ENCODE results near the gene ALG12. TPM values are rescaled to one million over a fixed set of nuclear protein-coding genes. Genes with fewer than 3 reads are reported as not detected.

The ALG12 gene
- total and polyA plus RNA-seq, 2 of the 13 experiments (the other 11 are each of a cell fraction or from before 2014, with no cell fraction given) = 7.8 to 15.8 TPM

- peak; percentile 93 for TF ChIP-seq ZHX2 (IDR thresholded peaks at IDR 0.05; ENCODE audit: low read depth)
- no peak for TF ChIP-seq ZHX2 (CRISPR knock-in tag; IDR thresholded peaks at IDR 0.05; ENCODE audit: borderline replicate concordance)
- no peak for TF ChIP-seq ZBTB3 (CRISPR knock-in tag; IDR thresholded peaks at IDR 0.05; ENCODE audit: borderline replicate concordance, low read depth)
- TF ChIP-seq ZFP82 (CRISPR knock-in tag; IDR thresholded peaks at IDR 0.05; ENCODE audit: borderline replicate concordance) = 0 out of 2 replicates have a peak, but pooled peaks have one; percentile 38
- TF ChIP-seq PATZ1 (CRISPR knock-in tag; IDR thresholded peaks at IDR 0.05) = peak; percentile 58
- peak; percentile 17; the same call in 1 of the 2 replicates for TF ChIP-seq ZNF816 (CRISPR knock-in tag; IDR thresholded peaks at IDR 0.05; ENCODE audit: borderline replicate concordance)
- no peak for TF ChIP-seq ZNF280D (CRISPR knock-in tag; IDR thresholded peaks at IDR 0.05)
- TF ChIP-seq ZNF605 (CRISPR knock-in tag; IDR thresholded peaks at IDR 0.05) = 0 out of 2 replicates have a peak, but pooled peaks have one; percentile 29
- no peak; the same call in 1 of the 2 replicates for TF ChIP-seq MTERF4 (CRISPR knock-in tag; IDR thresholded peaks at IDR 0.05)
- peak; percentile 85 for TF ChIP-seq ZHX1 (CRISPR knock-in tag; IDR thresholded peaks at IDR 0.05; ENCODE audit: low read depth)
- TF ChIP-seq ZNF556 (CRISPR knock-in tag; IDR thresholded peaks at IDR 0.05; ENCODE audit: borderline replicate concordance) = no peak
These were observed at the start of gene ALG12, which contains the start of gene CRELD2 (continued) for GRCh38 chr22:49917974-49918910.
